ENCODE data around the gene TBCD. TPM values are rescaled to one million over a fixed set of nuclear protein-coding genes. Genes with fewer than 3 reads are reported as not detected.

Gene TBCD
- total and polyA plus RNA-seq, 5 donors from 2014 or later = 39.2 to 146 (median 86.4) TPM

- no peaks in the 10 kb centered on the region for H3K9me3 ChIP-seq (ENCODE audit: control insufficient read depth in 2 of 2, low read length in 2 of 2)
- Mint-ChIP-seq H3K4me3 (no peak overlapping the region), H3K27me3 (no peaks in the 10 kb centered on the region), H3K27ac (no peak overlapping the region), H3K4me1 (peaks cover 11 to 27% (median 17%) of the 10 kb centered on the region in 4 donors), H3K9me3 (no peaks in the 10 kb centered on the region), H3K36me3 (peaks cover 24% of the 10 kb centered on the region)
- H3K4me3 ChIP-seq (ENCODE audit: low read depth, low read length) = no peak overlapping the region
- H3K4me1 ChIP-seq (ENCODE audit: control insufficient read depth, insufficient read depth, low read length, poor library complexity, severe bottlenecking) = no peaks in the 10 kb centered on the region
- peaks cover 23% of the 10 kb centered on the region for H3K36me3 ChIP-seq (ENCODE audit: control insufficient read depth, insufficient read depth, low read length)
- no peak for ATAC-seq (ENCODE audit: low read depth in 2 of 2)
- no peak overlapping the region for H3K27ac ChIP-seq (ENCODE audit: insufficient read depth, low read length, poor library complexity, severe bottlenecking)
- no peaks in the 10 kb centered on the region for H3K27me3 ChIP-seq (ENCODE audit: control insufficient read depth, insufficient read depth, low read length)
- no peak for DNase-seq
These were observed 123.6 kb downstream of the TBCD start for GRCh38 chr17:82875407-82875856.

DNA sequence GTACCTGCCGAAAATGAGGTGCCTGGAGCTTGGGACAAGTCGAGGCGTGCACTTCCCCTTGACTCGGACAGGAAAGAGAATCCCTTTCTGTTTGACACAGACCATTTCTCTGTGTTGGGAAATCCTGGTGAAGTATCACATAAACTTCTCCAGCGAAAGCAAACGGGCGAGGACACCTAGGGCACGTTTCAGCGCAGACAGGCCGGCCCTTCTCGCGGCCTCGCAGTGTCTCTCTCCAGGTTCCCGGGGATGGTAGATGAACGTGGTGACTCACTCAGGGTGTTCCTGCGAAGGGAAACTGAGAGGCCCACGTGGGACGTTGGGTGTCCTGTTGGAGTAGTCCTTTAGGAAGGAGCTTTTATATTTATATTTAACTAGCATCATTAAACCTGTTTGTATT is 124.3 kb downstream of the TBCD start:
- ATAC-seq (ENCODE audit: low read depth in 2 of 2) = no peak
- peaks cover under 1% of the 10 kb centered on the region for H3K4me1 ChIP-seq (ENCODE audit: control insufficient read depth, insufficient read depth, low read length, poor library complexity, severe bottlenecking)
- H3K9me3 Mint-ChIP-seq = no peaks in the 10 kb centered on the region
- no peak overlapping the region for H3K27ac ChIP-seq (ENCODE audit: insufficient read depth, low read length, poor library complexity, severe bottlenecking)
- H3K4me3 ChIP-seq (ENCODE audit: low read depth, low read length) = no peak overlapping the region
- H3K36me3 ChIP-seq (ENCODE audit: control insufficient read depth, insufficient read depth, low read length) = peaks cover 16% of the 10 kb centered on the region
- DNase-seq = no peak
- H3K27me3 Mint-ChIP-seq = no peaks in the 10 kb centered on the region
- H3K4me1 Mint-ChIP-seq = peaks cover 11 to 32% (median 17%) of the 10 kb centered on the region in 4 donors
- H3K4me3 Mint-ChIP-seq = no peak overlapping the region
- no peaks in the 10 kb centered on the region for H3K27me3 ChIP-seq (ENCODE audit: control insufficient read depth, insufficient read depth, low read length)
- H3K36me3 Mint-ChIP-seq = peaks cover 19% of the 10 kb centered on the region
- peak overlapping the region in 1 of 3 donors; percentile 48 for H3K27ac Mint-ChIP-seq
- no peaks in the 10 kb centered on the region for H3K9me3 ChIP-seq (ENCODE audit: control insufficient read depth in 2 of 2, low read length in 2 of 2)

- Mint-ChIP-seq H3K27ac (peak overlapping the region in 2 of 3 donors; percentile 64 to 66), H3K27me3 (no peaks in the 10 kb centered on the region), H3K9me3 (peaks cover 0 to 1% (median 0%) of the 10 kb centered on the region in 7 donors), H3K4me3 (no peak overlapping the region), H3K4me1 (peaks cover 13 to 36% (median 20%) of the 10 kb centered on the region in 4 donors), H3K36me3 (peaks cover 19% of the 10 kb centered on the region)
- no peak for DNase-seq
- peaks cover 12% of the 10 kb centered on the region for H3K36me3 ChIP-seq (ENCODE audit: control insufficient read depth, insufficient read depth, low read length)
- no peaks in the 10 kb centered on the region for H3K9me3 ChIP-seq (ENCODE audit: control insufficient read depth in 2 of 2, low read length in 2 of 2)
- peaks cover 7% of the 10 kb centered on the region for H3K4me1 ChIP-seq (ENCODE audit: control insufficient read depth, insufficient read depth, low read length, poor library complexity, severe bottlenecking)
- no peak for ATAC-seq (ENCODE audit: low read depth in 2 of 2)
- H3K4me3 ChIP-seq (ENCODE audit: low read depth, low read length) = no peak overlapping the region
- H3K27me3 ChIP-seq (ENCODE audit: control insufficient read depth, insufficient read depth, low read length) = no peaks in the 10 kb centered on the region
- H3K27ac ChIP-seq (ENCODE audit: insufficient read depth, low read length, poor library complexity, severe bottlenecking) = no peak overlapping the region
These were observed 124.9 kb downstream of the TBCD start for GRCh38 chr17:82876602-82877379.

DNA sequence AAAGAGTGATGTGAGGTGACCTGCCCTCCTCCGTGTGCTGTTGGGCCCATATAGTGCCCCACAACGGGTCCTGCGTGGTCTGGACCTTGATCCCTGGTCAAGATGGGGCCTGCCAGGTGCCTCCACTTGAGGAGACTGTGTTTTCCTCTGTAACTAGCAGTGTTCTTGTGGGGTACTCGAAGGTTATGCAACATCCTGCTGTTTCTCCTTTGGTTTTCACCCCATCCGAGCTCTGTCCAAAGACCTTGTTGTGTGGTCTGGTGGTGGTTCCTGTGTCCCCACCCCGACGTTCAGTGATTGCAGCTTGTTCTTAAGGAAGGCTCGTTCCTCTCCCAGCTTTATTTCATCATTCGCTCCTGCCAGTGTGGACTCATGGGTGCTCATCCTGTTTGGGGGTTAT is 126.7 kb downstream of the TBCD start:
- H3K36me3 ChIP-seq (ENCODE audit: control insufficient read depth, insufficient read depth, low read length) = peaks cover 2% of the 10 kb centered on the region
- no peaks in the 10 kb centered on the region for H3K27me3 Mint-ChIP-seq
- H3K4me3 ChIP-seq (ENCODE audit: low read depth, low read length) = no peak overlapping the region
- no peaks in the 10 kb centered on the region for H3K9me3 ChIP-seq (ENCODE audit: control insufficient read depth in 2 of 2, low read length in 2 of 2)
- no peak for ATAC-seq (ENCODE audit: low read depth in 2 of 2)
- H3K27me3 ChIP-seq (ENCODE audit: control insufficient read depth, insufficient read depth, low read length) = no peaks in the 10 kb centered on the region
- no peak overlapping the region for H3K27ac ChIP-seq (ENCODE audit: insufficient read depth, low read length, poor library complexity, severe bottlenecking)
- H3K9me3 Mint-ChIP-seq = peaks cover 0 to 1% (median 0%) of the 10 kb centered on the region in 7 donors
- H3K4me1 ChIP-seq (ENCODE audit: control insufficient read depth, insufficient read depth, low read length, poor library complexity, severe bottlenecking) = peaks cover 25% of the 10 kb centered on the region
- H3K27ac Mint-ChIP-seq = peak overlapping the region in 2 of 3 donors; percentile 28 to 67
- no peak overlapping the region for H3K4me3 Mint-ChIP-seq
- H3K4me1 Mint-ChIP-seq = peaks cover 13 to 52% (median 32%) of the 10 kb centered on the region in 4 donors
- DNase-seq = no peak
- H3K36me3 Mint-ChIP-seq = peaks cover 17% of the 10 kb centered on the region

DNA sequence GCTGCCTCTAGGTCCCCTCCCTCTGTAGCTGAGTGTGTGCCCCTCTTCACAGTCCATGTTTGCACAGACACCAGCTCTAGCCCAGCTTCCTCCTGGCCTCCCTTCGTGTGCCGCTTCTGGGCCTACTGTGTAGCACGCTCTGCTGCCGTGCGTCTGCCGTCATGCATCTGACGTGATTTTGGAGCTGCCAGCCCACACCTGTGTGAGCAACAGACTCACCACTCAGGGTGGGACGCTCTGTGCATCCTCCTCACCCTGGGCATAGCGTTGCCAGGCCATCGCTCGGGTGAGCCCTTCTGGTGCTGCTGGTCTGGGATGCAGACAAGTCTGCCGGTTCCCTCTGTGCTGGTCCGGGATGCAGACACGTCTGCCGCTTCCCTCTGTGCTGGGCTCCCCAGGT is 127.4 kb downstream of the TBCD start:
- H3K4me1 ChIP-seq (ENCODE audit: control insufficient read depth, insufficient read depth, low read length, poor library complexity, severe bottlenecking) = peaks cover 32% of the 10 kb centered on the region
- no peaks in the 10 kb centered on the region for H3K27me3 Mint-ChIP-seq
- peaks cover 0 to 1% (median 0%) of the 10 kb centered on the region in 7 donors for H3K9me3 Mint-ChIP-seq
- H3K4me3 Mint-ChIP-seq = no peak overlapping the region
- ATAC-seq (ENCODE audit: low read depth in 2 of 2) = no peak
- H3K36me3 Mint-ChIP-seq = peaks cover 17% of the 10 kb centered on the region
- peak overlapping the region in 1 of 3 donors; percentile 67 for H3K27ac Mint-ChIP-seq
- peaks cover 2% of the 10 kb centered on the region for H3K36me3 ChIP-seq (ENCODE audit: control insufficient read depth, insufficient read depth, low read length)
- H3K4me3 ChIP-seq (ENCODE audit: low read depth, low read length) = no peak overlapping the region
- H3K4me1 Mint-ChIP-seq = peaks cover 13 to 59% (median 34%) of the 10 kb centered on the region in 4 donors
- H3K27ac ChIP-seq (ENCODE audit: insufficient read depth, low read length, poor library complexity, severe bottlenecking) = no peak overlapping the region
- H3K27me3 ChIP-seq (ENCODE audit: control insufficient read depth, insufficient read depth, low read length) = no peaks in the 10 kb centered on the region
- no peak for DNase-seq
- H3K9me3 ChIP-seq (ENCODE audit: control insufficient read depth in 2 of 2, low read length in 2 of 2) = no peaks in the 10 kb centered on the region

DNA sequence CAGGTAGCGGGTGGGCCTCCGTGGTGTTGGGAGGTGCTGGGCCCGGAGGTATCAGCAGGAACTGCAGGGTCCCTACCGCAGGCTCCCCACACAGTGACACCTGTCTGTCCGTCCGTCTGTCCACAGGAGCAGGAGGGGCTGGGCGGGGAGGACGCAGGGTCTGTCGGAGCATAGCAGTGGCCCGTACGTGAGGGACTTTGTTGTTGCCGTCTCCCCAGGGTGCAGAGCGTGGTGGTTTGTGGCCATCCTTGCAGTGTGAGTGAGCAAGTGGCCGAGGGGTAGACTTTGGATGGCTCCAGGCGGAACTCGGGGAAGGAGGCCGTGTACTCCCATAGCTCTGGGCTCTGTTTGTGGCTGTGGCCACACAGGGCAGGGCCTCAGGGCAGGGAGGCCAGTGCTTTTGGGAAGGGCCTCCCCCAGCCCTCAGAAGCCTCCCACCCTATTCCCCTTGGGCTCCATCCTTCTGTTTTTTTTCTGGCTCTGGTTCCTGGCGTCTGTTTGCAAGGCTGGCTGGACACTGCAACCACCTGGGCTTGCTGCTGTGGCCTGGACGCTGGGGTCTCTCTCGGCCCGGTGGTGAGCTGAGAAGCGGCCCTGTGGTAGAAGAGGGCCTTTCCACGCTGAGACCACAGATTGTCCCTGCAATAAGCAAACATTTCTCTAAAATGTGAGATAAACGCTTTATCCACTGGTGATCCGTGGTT is 128.9 kb downstream of the TBCD start:
- Histone ChIP-seq H3K36me3 (ENCODE audit: control insufficient read depth, insufficient read depth, low read length) (peaks cover 2% of the 10 kb centered on the region), H3K9me3 (ENCODE audit: control insufficient read depth in 2 of 2, low read length in 2 of 2) (no peaks in the 10 kb centered on the region), H3K27ac (ENCODE audit: insufficient read depth, low read length, poor library complexity, severe bottlenecking) (no peak overlapping the region), H3K4me1 (ENCODE audit: control insufficient read depth, insufficient read depth, low read length, poor library complexity, severe bottlenecking) (peaks cover 47% of the 10 kb centered on the region), H3K4me3 (ENCODE audit: low read depth, low read length) (no peak overlapping the region), H3K27me3 (ENCODE audit: control insufficient read depth, insufficient read depth, low read length) (no peaks in the 10 kb centered on the region)
- Mint-ChIP-seq H3K9me3 (peaks cover 0 to 1% (median 0%) of the 10 kb centered on the region in 7 donors), H3K4me1 (peaks cover 13 to 74% (median 45%) of the 10 kb centered on the region in 4 donors), H3K27ac (peak overlapping the region; percentile 89 to 100 (median 91)), H3K4me3 (peak overlapping the region in 1 of 4 donors; percentile 34), H3K36me3 (peaks cover 14% of the 10 kb centered on the region), H3K27me3 (no peaks in the 10 kb centered on the region)
- ATAC-seq (ENCODE audit: low read depth in 2 of 2) (no peak), DNase-seq (no peak)

GRCh38 chr17:82881324-82881823 is 129.5 kb downstream of the TBCD start:
- no peaks in the 10 kb centered on the region for H3K9me3 ChIP-seq (ENCODE audit: control insufficient read depth in 2 of 2, low read length in 2 of 2)
- Mint-ChIP-seq H3K27me3 (no peaks in the 10 kb centered on the region), H3K9me3 (peaks cover 0 to 1% (median 0%) of the 10 kb centered on the region in 7 donors), H3K4me1 (peaks cover 13 to 80% (median 48%) of the 10 kb centered on the region in 4 donors), H3K4me3 (peak overlapping the region; percentile 19 to 86 (median 59)), H3K36me3 (peaks cover 14% of the 10 kb centered on the region), H3K27ac (peak overlapping the region; percentile 98 to 100 (median 98))
- H3K27me3 ChIP-seq (ENCODE audit: control insufficient read depth, insufficient read depth, low read length) = no peaks in the 10 kb centered on the region
- H3K36me3 ChIP-seq (ENCODE audit: control insufficient read depth, insufficient read depth, low read length) = no peaks in the 10 kb centered on the region
- no peak for DNase-seq
- no peak for ATAC-seq (ENCODE audit: low read depth in 2 of 2)
- no peak overlapping the region for H3K4me3 ChIP-seq (ENCODE audit: low read depth, low read length)
- H3K27ac ChIP-seq (ENCODE audit: insufficient read depth, low read length, poor library complexity, severe bottlenecking) = peak overlapping the region; percentile 85
- peaks cover 52% of the 10 kb centered on the region for H3K4me1 ChIP-seq (ENCODE audit: control insufficient read depth, insufficient read depth, low read length, poor library complexity, severe bottlenecking)
